GM03348 (cell line): ENCODE results near the gene SMYD5.

Experiments used
- DNase-seq: peaks from one replicate; pipeline ENCODE4 v3.0.0; 2012; ENCODE audit warnings: low spot score

Gene SMYD5

DNA sequence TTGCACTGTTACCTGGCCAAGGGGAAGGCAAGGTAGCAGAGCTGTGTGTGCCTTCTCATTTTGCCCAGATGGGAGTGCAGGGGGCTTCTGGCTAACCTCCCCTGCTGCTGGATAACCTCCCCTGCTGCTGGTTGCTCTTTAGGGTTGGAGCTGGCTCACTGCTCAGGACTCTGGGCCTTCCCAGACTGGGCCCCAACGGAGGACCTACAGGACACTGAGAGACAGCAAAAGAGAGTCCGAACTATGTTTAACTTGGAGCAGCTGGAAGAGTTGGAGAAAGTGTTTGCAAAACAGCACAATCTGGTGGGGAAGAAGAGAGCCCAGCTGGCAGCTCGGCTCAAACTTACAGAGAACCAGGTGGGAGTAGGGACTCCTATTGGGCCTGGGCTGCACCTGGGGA is 5.8 kb upstream of the SMYD5 start:
- no peak for DNase-seq

DNA sequence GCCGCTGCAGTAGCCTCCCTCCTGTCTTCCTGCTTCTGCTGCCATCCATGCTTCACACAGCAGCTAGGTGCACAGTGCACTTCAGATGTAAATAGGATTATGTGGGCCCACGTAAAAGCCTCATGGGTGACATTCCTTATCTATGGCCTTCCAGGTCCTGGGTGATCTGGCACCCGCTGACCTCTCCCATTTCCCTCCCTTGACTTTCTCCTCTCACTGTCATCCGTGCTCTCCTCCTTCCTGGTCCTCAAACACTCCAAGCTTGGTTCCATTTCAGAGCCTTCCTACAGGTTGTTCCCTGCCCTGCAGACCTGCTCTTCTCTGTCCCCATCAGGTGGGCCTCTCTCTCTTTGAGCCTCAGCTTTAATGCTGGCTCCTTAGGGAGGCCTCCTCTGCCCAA is 4.0 kb upstream of the SMYD5 start:
- DNase-seq: no peak

DNA sequence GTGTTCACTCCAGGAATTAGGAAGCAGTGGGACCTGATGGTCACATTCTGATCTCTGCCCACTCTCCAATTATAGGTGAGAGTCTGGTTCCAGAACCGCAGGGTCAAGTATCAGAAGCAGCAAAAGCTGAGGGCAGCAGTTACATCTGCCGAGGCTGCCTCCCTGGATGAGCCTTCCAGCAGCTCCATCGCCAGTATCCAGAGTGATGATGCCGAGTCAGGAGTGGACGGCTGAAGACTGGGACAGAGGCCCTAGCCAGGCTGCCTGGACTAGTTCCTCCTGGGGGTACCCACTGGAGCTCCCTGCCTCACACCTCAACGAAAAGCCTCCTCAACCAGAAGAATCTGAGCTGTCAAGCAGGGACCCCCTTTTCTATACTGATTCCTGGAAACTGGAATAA is 3.3 kb upstream of the SMYD5 start:
- no peak for DNase-seq

DNA sequence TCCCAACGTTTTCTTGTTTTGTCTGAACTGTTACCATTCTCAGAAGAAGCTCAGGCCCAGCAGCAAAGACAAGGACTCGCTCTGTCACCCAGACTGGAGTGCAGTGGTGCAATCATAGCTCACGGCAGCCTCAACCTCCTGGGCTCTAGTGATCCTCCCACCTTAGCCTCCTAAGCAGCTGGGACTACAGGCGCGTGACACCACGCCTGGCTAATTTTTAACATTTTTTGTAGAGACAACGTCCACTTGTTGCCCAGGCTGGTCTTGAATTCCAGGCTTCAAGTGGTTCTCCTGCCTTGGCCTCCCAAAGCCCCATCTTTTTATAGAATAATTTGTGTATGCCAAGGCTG is 2.0 kb upstream of the SMYD5 start:
- DNase-seq: no peak

DNA sequence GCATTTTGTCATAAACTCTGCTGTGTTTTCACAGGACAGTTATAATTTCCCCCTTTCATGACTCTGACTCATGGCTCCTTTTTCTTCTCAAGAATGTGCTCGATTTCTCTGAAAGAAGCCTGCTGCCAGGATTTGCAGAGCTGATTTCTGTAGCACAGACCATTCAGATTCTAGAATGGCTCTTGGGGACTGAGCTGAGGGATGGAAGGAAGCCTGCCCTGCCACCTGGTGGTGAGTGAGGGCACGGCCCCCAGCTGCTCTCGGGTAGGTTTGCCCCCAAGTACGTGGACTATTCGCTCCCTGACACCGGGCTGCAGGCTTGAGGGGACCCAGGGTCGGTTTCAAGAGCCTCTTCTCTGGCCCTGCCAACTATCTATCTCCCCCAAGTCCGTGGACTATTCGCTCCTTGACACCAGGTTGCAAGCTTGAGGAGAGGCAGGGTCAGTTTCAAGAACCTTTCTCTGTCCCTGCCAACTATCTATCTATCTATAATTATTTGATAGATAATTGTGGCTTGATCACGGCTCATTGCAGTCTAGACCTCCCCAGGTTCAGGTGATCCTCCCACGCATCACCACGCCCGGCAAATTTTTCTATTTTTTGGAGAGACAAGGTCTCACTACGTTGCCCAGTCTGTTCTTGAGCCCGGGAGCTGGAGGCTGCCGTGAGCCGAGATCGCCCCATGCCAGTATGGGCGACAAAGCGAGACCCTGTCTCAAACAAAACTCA is 1.4 kb upstream of the SMYD5 start:
- DNase-seq: peak; percentile 92

DNA sequence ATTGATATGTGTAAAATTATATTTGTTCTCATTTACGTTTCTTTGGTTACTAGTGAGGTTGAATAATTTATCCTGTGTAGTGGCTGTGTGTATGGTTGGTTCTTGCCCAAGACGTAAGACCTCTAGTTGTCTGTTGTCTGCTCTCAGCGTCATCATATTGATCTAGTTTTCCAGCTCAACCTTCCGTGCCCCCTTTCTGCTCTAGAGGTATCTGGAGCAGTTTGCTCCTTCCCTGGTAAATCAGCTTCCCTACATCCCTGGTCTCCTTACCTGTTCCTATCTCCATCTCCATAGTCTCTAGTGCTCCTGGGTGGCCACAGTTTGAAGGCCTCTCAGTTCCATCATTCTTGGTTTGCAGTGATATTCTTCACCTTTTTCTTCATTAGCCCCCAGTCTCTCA is 1.2 kb downstream of the SMYD5 start:
- DNase-seq: no peak

DNA sequence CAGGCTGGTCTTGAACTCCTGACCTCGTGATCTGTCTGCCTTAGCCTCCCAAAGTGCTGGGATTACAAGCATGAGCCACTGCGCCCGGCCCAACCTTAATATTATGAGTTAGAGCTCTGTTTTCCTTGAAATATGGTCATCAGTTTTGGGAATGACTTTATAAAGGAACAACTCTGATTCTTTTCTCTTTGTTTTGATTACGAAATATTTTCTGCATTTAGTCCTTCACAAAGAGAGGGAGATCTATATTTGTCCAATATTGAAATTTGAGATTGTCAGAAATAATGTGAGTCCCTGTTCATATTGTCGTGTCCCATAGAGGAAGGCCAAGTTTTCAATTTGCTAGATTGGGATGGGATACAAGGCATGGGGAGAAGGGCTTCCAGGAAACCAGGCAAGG is 3.1 kb downstream of the SMYD5 start:
- DNase-seq: no peak

DNA sequence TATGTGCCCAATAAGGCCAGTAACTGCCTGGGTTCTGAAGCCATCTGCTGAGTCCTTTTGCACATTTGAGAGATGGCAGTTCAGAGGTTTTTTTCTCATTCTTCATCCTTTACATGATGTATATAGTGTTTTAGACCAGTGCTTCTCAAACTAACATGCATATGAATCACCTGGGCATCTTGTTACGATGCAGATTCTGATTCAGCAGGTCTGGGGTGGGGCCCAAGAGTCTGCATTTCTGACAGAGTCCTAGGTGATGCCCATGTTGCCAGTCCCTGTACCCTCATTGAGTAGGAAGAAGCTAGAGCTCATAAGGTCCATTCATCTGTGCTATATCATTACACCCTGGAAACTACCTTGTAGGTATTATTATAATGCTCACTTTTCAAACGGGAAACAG is 3.8 kb downstream of the SMYD5 start:
- DNase-seq: no peak

DNA sequence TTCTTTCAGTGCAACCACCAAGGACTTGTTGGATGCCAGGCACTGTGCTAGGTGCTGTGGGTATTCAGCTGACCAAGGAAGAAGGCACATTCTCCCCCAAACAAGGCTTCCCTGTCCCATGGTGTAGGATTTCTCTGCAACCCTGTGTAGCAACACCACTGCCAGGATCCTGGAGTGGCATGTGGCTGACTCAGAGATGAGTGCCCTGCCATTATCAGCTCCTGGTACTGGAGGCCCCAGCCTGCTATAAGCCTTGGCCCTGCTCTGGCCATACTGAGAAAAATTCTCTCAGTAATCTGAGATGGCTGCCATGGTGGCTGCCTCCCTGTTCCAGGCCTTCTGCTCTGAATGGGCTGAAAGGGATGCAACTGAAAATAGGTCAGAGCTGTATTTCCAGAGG is 4.3 kb downstream of the SMYD5 start:
- no peak for DNase-seq

DNA sequence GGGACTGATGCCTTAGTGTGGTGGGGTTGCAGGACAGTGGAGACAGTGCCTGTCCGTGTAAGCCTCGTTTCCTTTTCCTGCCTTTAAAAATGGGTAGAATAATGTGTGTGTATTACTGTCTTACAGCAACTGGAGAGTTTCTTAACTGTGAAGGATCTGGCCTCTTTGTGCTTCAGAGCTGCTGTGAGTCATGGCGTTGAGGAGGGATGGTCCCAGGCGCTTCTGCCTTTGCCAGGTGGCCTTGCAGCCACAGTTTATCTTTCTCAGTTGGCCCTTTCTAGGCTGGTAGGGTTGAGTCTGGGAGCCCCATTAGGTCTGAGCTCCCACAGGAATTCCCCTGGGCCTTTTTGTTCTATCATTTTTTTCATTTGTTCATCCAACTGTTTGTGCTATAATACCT is 9.8 kb downstream of the SMYD5 start:
- DNase-seq: no peak

DNA sequence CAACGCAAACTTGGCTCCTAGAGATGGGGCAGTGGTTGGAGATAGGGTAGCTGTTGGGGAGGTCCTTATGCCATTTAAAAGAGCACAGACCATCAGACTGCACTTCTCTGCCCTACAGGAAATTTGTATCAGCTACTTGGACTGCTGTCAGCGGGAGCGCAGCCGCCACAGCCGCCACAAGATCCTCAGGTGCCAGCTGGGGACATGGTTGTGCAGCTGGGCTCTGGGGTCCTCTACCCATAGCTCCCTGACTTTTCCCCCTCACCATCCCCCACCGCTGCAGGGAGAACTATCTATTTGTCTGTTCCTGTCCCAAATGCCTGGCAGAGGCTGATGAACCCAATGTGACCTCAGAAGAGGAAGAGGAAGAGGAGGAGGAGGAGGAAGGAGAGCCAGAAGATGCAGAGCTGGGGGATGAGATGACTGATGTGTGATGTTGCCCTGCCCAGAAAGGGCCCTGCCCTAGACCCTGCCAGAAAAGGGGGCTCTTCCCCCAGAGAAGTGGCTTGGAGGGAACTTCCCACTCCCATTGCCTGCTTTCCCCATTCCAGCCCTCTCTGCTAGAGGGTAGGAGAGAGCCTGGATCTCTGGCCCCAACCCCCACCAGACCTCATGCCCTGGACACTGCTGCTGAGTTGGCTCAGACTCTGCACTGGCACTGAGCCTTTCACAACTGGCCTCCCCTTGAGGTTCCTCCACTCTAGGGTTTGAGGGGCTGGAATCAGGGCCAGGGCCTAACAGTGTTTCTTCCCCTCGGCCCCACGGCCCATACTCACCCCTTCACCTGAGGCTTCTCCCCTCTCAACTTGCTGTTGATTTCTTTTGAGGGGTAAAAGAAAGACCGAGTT is 11.7 kb downstream of the SMYD5 start:
- DNase-seq: no peak

DNA sequence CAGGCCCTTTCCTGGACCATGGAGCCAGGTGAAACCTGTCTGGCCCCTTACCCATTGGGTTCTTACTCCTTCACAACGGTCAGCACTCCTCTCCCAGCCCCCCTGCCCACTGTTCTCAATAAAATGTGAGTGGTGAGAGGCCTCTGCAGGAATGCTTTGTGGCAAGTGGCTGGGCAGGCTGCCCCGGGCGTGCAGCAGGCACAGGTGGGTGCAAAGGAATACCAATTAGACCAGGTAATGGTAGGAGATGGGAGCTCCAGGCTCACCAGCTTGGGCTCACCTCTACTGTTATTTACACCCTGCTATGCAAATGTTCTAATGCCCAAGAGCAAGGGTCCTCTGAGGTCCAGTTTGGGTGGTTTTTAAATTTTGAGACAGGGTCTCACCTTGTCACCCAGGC is 13.0 kb downstream of the SMYD5 start:
- no peak for DNase-seq

DNA sequence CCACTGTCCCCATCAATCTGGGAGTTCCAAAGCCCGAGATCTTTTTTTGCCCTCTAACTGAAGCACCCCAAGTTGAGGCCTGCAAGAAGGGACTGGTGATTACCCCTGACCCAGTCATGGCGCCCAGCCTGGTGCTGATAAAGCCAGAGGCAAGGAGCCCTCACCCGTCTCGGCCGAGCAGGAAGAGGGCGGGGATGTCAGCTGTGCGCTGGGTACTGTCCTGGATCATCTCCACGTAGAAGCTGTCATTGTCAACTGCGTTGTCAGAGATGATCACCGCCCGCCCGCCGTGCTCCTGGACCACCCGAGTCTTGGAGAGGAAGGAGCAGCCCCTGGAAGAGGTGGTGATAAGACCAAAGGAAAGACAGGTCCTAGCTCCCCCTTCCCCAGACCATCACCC is 14.6 kb downstream of the SMYD5 start:
- DNase-seq: no peak

DNA sequence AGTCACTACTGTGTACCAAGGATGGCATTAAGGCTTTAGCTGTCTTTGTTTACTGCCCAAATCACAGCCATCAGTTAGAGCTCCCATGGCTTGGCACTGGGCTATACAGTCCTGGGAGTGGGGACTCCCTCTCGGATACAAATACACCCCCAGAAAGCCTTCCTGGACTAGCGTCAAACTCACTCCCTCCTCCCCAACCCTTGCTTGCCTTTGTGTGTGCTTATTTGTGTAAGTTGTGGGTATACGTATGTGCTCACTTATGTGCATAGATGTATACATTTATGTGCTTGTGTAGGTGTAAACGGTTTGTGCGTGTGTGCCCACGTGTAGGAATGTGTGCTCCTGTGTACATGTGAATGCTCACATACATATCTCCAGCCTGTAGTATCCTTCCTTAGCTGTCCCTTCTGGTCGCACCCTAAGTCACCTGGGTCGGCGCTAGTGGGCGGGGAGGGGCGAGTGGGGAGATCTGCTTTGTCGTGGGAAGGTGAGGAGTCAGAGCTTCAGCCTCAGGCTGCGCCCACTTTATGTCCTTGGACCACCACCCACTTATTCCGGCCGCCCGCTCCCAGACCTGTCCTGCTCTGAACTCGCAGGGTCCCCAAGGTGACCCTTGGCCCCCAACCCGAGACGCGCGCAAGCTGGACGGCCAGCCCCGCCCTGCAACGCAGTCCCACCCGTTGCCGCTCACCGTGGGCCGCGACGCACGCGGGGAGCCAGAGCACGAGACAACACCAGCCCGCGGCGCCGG is 18.5 kb downstream of the SMYD5 start:
- no peak for DNase-seq

DNA sequence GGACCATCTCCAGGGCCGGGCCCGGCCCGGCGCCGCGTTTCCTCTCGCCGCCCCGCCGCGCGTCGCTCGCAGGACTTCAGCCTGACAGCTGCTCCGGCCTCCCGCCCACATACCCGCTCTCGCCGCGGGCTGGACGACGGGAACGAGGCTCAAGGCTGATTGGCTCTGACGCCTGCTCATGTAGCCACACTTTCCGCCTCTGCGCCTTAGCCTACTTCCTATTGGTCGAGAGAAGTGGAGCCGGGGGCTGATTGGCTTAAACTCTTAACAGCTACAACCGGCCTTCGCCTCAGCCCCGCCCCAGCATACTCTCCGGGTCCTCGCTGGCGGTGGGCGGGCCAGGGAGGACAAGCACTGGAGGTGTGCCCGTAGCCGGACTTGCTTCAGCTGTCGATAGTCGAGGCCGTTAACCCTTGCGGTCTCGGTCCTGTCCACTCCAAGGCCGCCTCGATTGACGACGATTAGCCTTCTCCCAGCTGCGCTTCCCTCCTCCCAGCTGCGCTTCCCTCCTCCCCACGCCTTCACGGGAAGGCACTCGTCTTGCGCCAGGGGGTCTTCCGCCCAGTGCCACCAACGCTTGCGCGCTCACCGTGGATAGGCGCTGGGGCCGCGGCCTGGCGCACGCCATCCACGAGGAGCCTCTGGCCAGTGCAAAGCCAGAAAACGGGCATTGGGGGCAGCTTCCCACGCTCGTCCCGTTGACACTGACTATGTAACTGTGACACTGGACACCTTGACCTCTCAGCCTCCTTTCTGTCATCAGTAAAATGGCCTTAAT is 19.3 kb downstream of the SMYD5 start, which contains the start of gene PRADC1:
PRADC1 (minus strand) TSS at position 86 of the 778 bp plus-strand sequence; CDS start at position 7, 79 bp downstream.
- DNase-seq: peak; percentile 100

DNA sequence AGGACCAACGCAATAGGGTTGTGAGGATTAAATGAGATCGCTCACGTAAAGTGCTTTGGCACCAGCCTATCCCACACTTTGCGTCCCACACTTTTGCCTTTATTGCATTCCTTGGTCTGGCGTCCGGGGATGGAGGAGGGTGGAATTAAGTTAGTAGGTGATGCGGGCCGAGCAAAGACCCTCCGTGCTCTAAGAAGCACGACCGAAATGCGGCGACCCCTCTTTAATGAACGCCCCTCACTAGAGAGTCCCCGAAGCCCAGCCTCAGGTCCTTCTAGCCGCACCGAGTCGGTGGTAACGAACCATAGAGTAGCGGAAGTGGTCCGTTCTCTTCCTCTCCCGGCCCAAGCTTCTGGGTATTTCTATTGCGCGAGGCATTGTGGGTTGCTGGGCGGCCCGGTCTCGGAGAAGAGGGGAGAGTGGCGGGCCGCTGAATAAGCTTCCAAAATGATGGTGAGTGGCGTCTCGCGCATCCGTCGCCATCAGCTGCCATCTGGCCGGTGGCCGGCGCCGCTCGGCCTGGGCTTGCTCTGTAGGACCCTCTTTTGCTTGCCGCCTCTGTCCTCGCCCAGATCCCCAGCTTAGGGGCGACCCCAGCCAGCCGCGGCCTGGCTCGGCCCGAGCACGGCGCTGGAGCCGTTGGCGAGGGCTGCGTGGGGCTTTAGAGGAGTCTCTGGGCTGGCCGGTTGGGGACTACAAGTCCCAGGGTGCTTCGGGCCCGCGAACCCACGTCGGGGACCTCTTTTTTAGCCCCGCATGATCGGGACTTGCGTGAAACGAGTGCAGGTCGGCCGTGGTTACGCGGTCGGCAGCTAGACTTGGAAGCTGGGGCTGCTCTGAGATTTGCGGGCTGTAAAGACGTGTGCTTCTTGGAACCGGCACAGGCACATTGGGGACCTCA is 20.1 kb downstream of the SMYD5 start, which contains the start of gene CCT7:
CCT7 (plus strand) TSS at position 377 of the 901 bp plus-strand sequence; CDS start at position 448, 71 bp downstream.
- DNase-seq: peak; percentile 90

DNA sequence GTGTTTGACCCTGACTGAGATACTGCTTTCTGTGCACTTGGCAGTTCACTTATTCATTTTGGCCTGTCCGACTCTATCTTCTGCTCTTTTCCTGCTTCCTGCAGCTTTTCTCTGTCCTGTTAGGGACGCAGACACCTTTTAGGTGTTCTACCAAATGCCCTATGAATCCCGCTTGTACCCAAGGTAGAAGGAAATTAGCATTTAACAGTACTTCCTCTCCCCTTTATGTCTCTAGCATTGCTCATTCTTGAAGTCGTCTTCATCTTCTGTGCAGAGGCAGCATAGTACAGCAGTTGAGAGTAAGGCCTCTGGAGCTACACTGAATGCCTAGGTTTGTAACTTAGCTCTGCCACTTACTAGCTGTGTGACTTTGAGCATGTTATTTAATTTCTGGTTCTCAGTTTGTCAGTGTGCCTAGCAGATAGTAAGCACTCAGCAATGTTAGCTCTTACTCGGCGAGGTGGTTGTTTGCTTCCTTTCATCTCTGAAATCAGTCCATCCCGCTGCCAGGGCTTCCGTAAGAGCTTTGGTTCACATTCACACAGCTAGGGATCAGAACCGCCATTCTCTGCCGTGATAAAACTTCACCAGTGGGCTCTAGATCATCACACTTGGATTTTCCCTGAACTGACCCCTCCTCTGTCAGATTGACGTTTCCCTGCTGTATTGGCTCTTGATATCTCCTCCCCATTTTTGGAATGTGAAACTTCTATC is 21.4 kb downstream of the SMYD5 start:
- DNase-seq: no peak

DNA sequence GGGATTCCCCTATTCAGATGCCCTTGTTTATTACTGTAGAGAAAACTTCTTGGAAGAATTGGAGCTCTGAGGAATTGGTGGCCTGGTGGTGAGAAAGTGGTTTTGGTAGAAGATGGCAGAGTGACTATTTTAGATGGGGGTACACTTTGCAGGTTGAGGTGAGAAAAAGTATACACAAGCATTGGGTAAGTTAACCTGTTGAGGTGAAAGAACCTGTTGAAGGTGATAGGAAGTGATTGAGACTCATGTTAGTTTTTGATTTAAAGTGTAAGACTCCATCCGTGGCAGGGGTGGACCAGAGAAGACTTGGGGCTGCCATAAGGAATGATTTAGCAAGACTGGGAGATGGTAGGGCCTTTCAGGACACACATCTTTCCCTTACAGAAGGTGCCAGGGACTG is 23.1 kb downstream of the SMYD5 start:
- DNase-seq: no peak

DNA sequence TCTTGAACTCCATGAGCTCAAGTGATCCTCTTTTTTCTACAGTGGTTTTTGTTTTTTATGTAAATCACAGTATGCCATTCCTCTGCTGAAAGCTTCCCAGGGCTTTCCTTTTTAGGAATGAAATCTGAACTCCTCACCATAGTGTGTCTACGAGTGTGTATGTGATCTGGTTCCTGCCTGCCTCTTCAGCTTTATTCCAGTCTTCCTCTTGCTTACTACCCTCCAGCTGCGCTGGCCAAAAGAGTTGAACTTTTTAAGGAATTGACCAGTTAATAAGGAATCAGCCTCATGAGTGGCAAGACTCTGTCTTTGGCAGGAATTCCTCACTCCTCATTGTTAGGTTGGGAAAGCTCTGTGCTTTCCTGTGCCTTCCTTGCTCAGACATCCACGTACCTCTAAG is 24.1 kb downstream of the SMYD5 start:
- DNase-seq: no peak

DNA sequence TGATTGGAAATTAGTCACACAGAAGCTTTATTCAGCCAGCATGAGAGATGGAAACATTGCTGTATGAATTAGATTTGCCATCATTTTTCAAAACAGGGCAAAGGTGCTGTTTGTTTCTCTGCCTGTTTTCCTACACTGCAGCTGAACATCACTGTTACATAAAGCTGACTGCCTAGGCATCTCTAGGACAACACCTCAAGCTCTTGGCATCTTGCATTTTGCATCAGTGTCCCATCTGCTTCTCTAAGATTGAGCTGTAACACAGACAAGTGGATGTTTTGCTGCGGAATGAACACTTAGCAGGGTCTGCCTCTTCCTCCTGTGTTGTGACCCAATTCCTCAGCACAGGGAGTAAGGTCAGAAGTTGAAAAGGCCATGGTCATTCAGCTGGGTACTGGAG is 24.9 kb downstream of the SMYD5 start:
- DNase-seq: no peak
